A549 (cell line): ENCODE data around the gene GRPEL2. TPM values are rescaled to one million over a fixed set of nuclear protein-coding genes. Genes with fewer than 3 reads are reported as not detected.

ENCODE experiments used
- ATAC-seq, 2 experiments: fragments of 200-7000 bp in 1 of 2; fragments of >200 bp in 1 of 2; cut with Nextera tagmentation in 1 of 2; cut with Tn5 transposase in 1 of 2; 3 replicates each; pipeline versions ENCODE4 v1.8.0 to v1.9.1; 2018 to 2020; ENCODE audit warnings: mild to moderate bottlenecking in 1 of 2, moderate library complexity in 1 of 2
- CTCF ChIA-PET: fragments of 300-600 bp; sonication (Branson Sonifier 250); formaldehyde crosslinking; extraction: SDS; loops from one replicate; lab custom pipeline; 2021; ENCODE audit warnings: antibody characterized with exemption, inconsistent platforms; lab: Yijun Ruan, JAX
- POLR2A ChIA-PET: fragments of 350-600 bp; formaldehyde crosslinking; extraction: SDS; loops from one replicate; lab custom pipeline; 2021; ENCODE audit warnings: antibody characterized with exemption, inconsistent platforms; lab: Yijun Ruan, JAX
- DNase-seq, 2 experiments: peaks; one replicate each; pipeline versions ENCODE4 v3.0.0 to v3.0.0-alpha.2; 2011 to 2016; ENCODE audit warnings: low read depth in 1 of 2, low spot score in 1 of 2
- FAIRE-seq: peaks from 2 replicates; lab custom pipeline; 2011; peaks lifted over from hg19 to GRCh38; lab: Jason Lieb, UNC
- H3K27ac ChIP-seq, 2 experiments: fragments of >200 bp; sonication (Bioruptor Twin); formaldehyde crosslinking; 3 replicates each; pipeline ENCODE4 v1.5.1; 2016 to 2017
- H3K4me1 ChIP-seq: fragments of >200 bp; sonication (Bioruptor Twin); formaldehyde crosslinking; 3 replicates; pipeline ENCODE4 v1.6.1; 2016
- H3K4me2 ChIP-seq: fragments of >200 bp; sonication (Bioruptor Twin); formaldehyde crosslinking; 3 replicates; pipeline ENCODE4 v1.6.1; 2016
- H3K4me3 ChIP-seq: fragments of >200 bp; sonication (Bioruptor Twin); formaldehyde crosslinking; 3 replicates; pipeline ENCODE4 v1.5.1; 2016
- H3K9me3 ChIP-seq: fragments of >200 bp; sonication (Bioruptor Twin); formaldehyde crosslinking; 3 replicates; pipeline ENCODE4 v1.6.1; 2016
- CBX2 ChIP-seq: fragments of 200-600 bp; sonication (generic); IDR thresholded peaks from 2 replicates; pipeline ENCODE4 v1.6.1; 2016; ENCODE audit warnings: low read depth, mild to moderate bottlenecking, borderline replicate concordance
- CHD2 ChIP-seq: fragments of 150-350 bp; IDR thresholded peaks from 2 replicates; pipeline ENCODE4 v1.6.1; 2014; ENCODE audit warnings: low read length; ENCODE audit not compliant: partially characterized antibody
- EHMT2 ChIP-seq: fragments of 200-600 bp; sonication (generic); IDR thresholded peaks from 2 replicates; pipeline ENCODE4 v1.6.1; 2016; ENCODE audit warnings: antibody characterized with exemption, low read depth, mild to moderate bottlenecking, moderate library complexity
- ELK1 ChIP-seq: fragments of 150-350 bp; IDR thresholded peaks from 2 replicates; pipeline ENCODE4 v1.6.1; 2014; ENCODE audit warnings: low read depth, mild to moderate bottlenecking, low read length
- ESRRA ChIP-seq: fragments of 150-350 bp; IDR thresholded peaks from 2 replicates; pipeline ENCODE4 v1.6.1; 2014; ENCODE audit warnings: mild to moderate bottlenecking, low read length, borderline replicate concordance
- FOSB ChIP-seq: fragments of 250-450 bp; sonication (Bioruptor Pico); IDR thresholded peaks from 2 replicates; pipeline ENCODE4 v1.5.0; 2020; ENCODE audit warnings: mild to moderate bottlenecking, moderate library complexity
- FOSL2 ChIP-seq, 2 experiments: fragments of 450-650 bp in 1 of 2; fragments of >200 bp in 1 of 2; sonication (Bioruptor Twin) in 1 of 2; formaldehyde crosslinking; IDR thresholded peaks; 2 replicates each; pipeline versions ENCODE4 v1.5.0 to v1.6.1; 2016 to 2020; ENCODE audit warnings: mild to moderate bottlenecking in 1 of 2, moderate library complexity in 1 of 2
- FOXS1 ChIP-seq: fragments of 250-450 bp; sonication (Bioruptor Pico); IDR thresholded peaks from 2 replicates; pipeline ENCODE4 v1.5.0; 2020; ENCODE audit warnings: mild to moderate bottlenecking, moderate library complexity
- GATA3 ChIP-seq: IDR thresholded peaks from 2 replicates; pipeline ENCODE4 v1.6.1; 2012; ENCODE audit warnings: borderline replicate concordance
- HDAC2 ChIP-seq: fragments of 200-600 bp; sonication (generic); IDR thresholded peaks from 2 replicates; pipeline ENCODE4 v1.6.1; 2016
- HOXB13 ChIP-seq: fragments of 250-450 bp; sonication (Bioruptor Pico); IDR thresholded peaks from 2 replicates; pipeline ENCODE4 v1.5.0; 2020; ENCODE audit warnings: low read depth, mild to moderate bottlenecking, moderate library complexity
- JUNB ChIP-seq: fragments of >200 bp; sonication (Bioruptor Twin); formaldehyde crosslinking; IDR thresholded peaks from 2 replicates; pipeline ENCODE4 v1.6.1; 2016
- KDM5A ChIP-seq: fragments of 200-600 bp; sonication (generic); IDR thresholded peaks from 2 replicates; pipeline ENCODE4 v1.6.1; 2016; ENCODE audit warnings: antibody characterized with exemption, mild to moderate bottlenecking
- MAFK ChIP-seq: fragments of 450-650 bp; IDR thresholded peaks from 2 replicates; pipeline ENCODE4 v1.6.1; 2014; ENCODE audit not compliant: partially characterized antibody
- NPAS2 ChIP-seq: fragments of 250-450 bp; sonication (Bioruptor Pico); IDR thresholded peaks from 2 replicates; pipeline ENCODE4 v1.8.0; 2022; ENCODE audit warnings: mild to moderate bottlenecking, moderate library complexity, borderline replicate concordance
- NR3C1 ChIP-seq: fragments of >200 bp; sonication (Bioruptor Twin); formaldehyde crosslinking; IDR thresholded peaks from 3 replicates; pipeline ENCODE4 v1.6.1; 2017
- PHF8 ChIP-seq: fragments of 200-600 bp; sonication (generic); IDR thresholded peaks from 2 replicates; pipeline ENCODE4 v1.6.1; 2016; ENCODE audit warnings: low read depth, mild to moderate bottlenecking, antibody characterized with exemption, moderate library complexity, borderline replicate concordance
- POLR2AphosphoS2 ChIP-seq: conservative IDR thresholded peaks from 2 replicates; pipeline ENCODE4 v1.6.1; 2012; ENCODE audit warnings: low read length, improper control_type of control experiment, inconsistent platforms
- RCOR1 ChIP-seq: fragments of 150-350 bp; IDR thresholded peaks from 2 replicates; pipeline ENCODE4 v1.6.1; 2014; ENCODE audit warnings: antibody characterized with exemption, low read length, low read depth
- SMC3 ChIP-seq: fragments of >200 bp; sonication (Bioruptor Twin); formaldehyde crosslinking; IDR thresholded peaks from 3 replicates; pipeline ENCODE4 v1.6.1; 2018; ENCODE audit warnings: inconsistent platforms
- ZC3H11A ChIP-seq: fragments of 450-650 bp; IDR thresholded peaks from 2 replicates; pipeline ENCODE4 v1.6.1; 2014; ENCODE audit warnings: antibody characterized with exemption, mild to moderate bottlenecking
- WGBS: methylation state at CpG from one replicate; pipeline ENCODE4 v1.1.6; 2017; ENCODE audit errors: missing lambda C conversion rate; 5-methylcytosine and 5-hydroxymethylcytosine counted together
- polyA plus RNA-seq, 4 experiments: library from polyadenylated mRNA; depleted of rRNA in 3 of 4; stranded (reverse); fragments of >200 nt; fragmentation: RNase III in 1 of 4; extraction: RNeasy Plus Mini Kit Qiagen cat#74134 plus additional on column Dnase treatment in 1 of 4; gene quantifications; 2 replicates in 3 of 4; 3 replicates in 1 of 4; pipeline ENCODE4 v1.2.3, GENCODE V29; 2011 to 2017
- TF ChIP-seq, protein P1 (sequence below): IDR thresholded peaks from 2 replicates; pipeline ENCODE4 v1.6.1; 2012; ENCODE audit warnings: low read depth, borderline replicate concordance
- TF ChIP-seq, protein P2 (sequence below): fragments of 200-600 bp; sonication (generic); IDR thresholded peaks from 2 replicates; pipeline ENCODE4 v1.6.1; 2016; ENCODE audit warnings: antibody characterized with exemption, mild to moderate bottlenecking, moderate library complexity

Gene GRPEL2
- polyA plus RNA-seq, 2 of the 4 experiments (the other 2 are of a cell fraction), result 10.4 to 26.4 TPM

- peak; percentile 61 for TF ChIP-seq MAFK
- TF ChIP-seq, protein P1, sequence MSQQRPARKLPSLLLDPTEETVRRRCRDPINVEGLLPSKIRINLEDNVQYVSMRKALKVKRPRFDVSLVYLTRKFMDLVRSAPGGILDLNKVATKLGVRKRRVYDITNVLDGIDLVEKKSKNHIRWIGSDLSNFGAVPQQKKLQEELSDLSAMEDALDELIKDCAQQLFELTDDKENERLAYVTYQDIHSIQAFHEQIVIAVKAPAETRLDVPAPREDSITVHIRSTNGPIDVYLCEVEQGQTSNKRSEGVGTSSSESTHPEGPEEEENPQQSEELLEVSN, result 0 out of 2 replicates have a peak, but pooled peaks have one; percentile 30
- no peak for TF ChIP-seq JUNB
- TF ChIP-seq FOXS1 (CRISPR knock-in tag), result no peak
- no peak for TF ChIP-seq EHMT2
Measured at GRCh38 chr5:149320791-149321330, 24.4 kb upstream of the GRPEL2 start (continued).

DNA sequence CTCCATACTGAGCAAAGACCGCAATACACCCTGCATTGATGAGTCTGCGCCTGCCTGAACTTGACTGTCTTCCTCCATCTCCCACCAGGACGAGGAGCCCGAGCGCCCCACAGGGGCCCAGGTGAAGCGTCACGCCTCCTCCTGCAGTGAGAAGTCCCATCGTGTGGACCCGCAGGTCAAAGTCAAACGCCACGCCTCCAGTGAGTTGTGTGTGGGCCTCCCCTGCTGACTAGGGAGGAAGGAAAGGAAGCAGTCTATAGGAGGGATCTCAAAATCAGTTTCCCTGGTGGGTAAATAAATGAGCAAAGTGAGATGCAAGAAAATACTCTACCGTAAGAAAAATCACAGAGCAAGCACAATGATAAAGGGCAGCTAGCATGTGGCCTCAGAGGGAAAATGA lies 22.8 kb upstream of the GRPEL2 start:
- no peak for TF ChIP-seq ESRRA
- no peak for TF ChIP-seq HOXB13 (CRISPR knock-in tag)
- TF ChIP-seq, protein P1, result no peak
- TF ChIP-seq NR3C1, result no peak
- TF ChIP-seq SMC3, result no peak
- TF ChIP-seq PHF8, result no peak
- no peak for TF ChIP-seq HDAC2
- no peak for TF ChIP-seq GATA3
- TF ChIP-seq RCOR1, result no peak
- TF ChIP-seq EHMT2, result no peak
- no peak for DNase-seq
- Histone ChIP-seq H3K4me2 (no peak overlapping the region), H3K27ac (no peak overlapping the region; a peak in 1 of 6 replicates), H3K9me3 (no peaks in the 10 kb centered on the region), H3K4me3 (no peak overlapping the region), H3K4me1 (peaks cover 25% of the 10 kb centered on the region)
- ChIA-PET POLR2A (interaction anchor here (1.7 kb wide), 1 partner anchor 23 kb away, joined by 5 read pairs; the partner anchor contains the start of gene GRPEL2), CTCF (interaction anchor here (1.3 to 21.3 kb wide), 6 partner anchors 10 to 314 kb away, joined by 3 to 275 read pairs (median 3); partner anchors contain the start of gene IL17B)
- FAIRE-seq, result no peak
- ATAC-seq, result no peak
- WGBS, result 85% methylated on average over 11 of the region's 12 CpGs

GRCh38 chr5:149323210-149323609 lies 22.1 kb upstream of the GRPEL2 start:
- H3K9me3 ChIP-seq, result no peaks in the 10 kb centered on the region
- FAIRE-seq (no peak), DNase-seq (no peak), ATAC-seq (no peak)
- no peak overlapping the region for H3K4me3 ChIP-seq
- POLR2A ChIA-PET, result interaction anchor here (1.7 kb wide), 1 partner anchor 22 kb away, joined by 5 read pairs; the partner anchor contains the start of gene GRPEL2
- CTCF ChIA-PET, result interaction anchor here (0.8 to 21.3 kb wide), 6 partner anchors 10 to 313 kb away, joined by 3 to 275 read pairs (median 3); partner anchors contain the start of gene IL17B
- TF ChIP-seq ELK1 (no peak), CHD2 (no peak), KDM5A (no peak), HDAC2 (no peak), FOSB (CRISPR knock-in tag) (no peak), SMC3 (no peak), CBX2 (no peak), FOSL2 (IDR thresholded peaks at IDR 0.05) (no peak), FOSL2 (CRISPR knock-in tag; IDR thresholded peaks at IDR 0.05) (no peak), NPAS2 (CRISPR knock-in tag) (no peak), ZC3H11A (no peak), POLR2AphosphoS2 (no peak)
- TF ChIP-seq, protein P2, sequence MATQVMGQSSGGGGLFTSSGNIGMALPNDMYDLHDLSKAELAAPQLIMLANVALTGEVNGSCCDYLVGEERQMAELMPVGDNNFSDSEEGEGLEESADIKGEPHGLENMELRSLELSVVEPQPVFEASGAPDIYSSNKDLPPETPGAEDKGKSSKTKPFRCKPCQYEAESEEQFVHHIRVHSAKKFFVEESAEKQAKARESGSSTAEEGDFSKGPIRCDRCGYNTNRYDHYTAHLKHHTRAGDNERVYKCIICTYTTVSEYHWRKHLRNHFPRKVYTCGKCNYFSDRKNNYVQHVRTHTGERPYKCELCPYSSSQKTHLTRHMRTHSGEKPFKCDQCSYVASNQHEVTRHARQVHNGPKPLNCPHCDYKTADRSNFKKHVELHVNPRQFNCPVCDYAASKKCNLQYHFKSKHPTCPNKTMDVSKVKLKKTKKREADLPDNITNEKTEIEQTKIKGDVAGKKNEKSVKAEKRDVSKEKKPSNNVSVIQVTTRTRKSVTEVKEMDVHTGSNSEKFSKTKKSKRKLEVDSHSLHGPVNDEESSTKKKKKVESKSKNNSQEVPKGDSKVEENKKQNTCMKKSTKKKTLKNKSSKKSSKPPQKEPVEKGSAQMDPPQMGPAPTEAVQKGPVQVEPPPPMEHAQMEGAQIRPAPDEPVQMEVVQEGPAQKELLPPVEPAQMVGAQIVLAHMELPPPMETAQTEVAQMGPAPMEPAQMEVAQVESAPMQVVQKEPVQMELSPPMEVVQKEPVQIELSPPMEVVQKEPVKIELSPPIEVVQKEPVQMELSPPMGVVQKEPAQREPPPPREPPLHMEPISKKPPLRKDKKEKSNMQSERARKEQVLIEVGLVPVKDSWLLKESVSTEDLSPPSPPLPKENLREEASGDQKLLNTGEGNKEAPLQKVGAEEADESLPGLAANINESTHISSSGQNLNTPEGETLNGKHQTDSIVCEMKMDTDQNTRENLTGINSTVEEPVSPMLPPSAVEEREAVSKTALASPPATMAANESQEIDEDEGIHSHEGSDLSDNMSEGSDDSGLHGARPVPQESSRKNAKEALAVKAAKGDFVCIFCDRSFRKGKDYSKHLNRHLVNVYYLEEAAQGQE, result no peak
- H3K27ac ChIP-seq, result no peak overlapping the region; a peak in 1 of 6 replicates
- no peak overlapping the region for H3K4me2 ChIP-seq
- H3K4me1 ChIP-seq, result peaks cover 25% of the 10 kb centered on the region
